Fibroblast of pulmonary artery (primary cell): Measurements from ENCODE around the gene KHDRBS2.

Experiments
- DNase-seq: peaks from one replicate; pipeline ENCODE4 v3.0.0-alpha.2; 2010; ENCODE audit warnings: low read depth
- H3K4me3 ChIP-seq: replicated peaks from 2 replicates; pipeline ENCODE4 v1.5.1; 2011; ENCODE audit warnings: low read depth, mild to moderate bottlenecking, control low read depth, low read length, moderate library complexity
- CTCF ChIP-seq: IDR thresholded peaks from 2 replicates; pipeline ENCODE4 v1.5.1; 2011; ENCODE audit warnings: mild to moderate bottlenecking, control low read depth, low read length, inconsistent platforms; ENCODE audit errors: missing control alignments

Gene KHDRBS2

DNA sequence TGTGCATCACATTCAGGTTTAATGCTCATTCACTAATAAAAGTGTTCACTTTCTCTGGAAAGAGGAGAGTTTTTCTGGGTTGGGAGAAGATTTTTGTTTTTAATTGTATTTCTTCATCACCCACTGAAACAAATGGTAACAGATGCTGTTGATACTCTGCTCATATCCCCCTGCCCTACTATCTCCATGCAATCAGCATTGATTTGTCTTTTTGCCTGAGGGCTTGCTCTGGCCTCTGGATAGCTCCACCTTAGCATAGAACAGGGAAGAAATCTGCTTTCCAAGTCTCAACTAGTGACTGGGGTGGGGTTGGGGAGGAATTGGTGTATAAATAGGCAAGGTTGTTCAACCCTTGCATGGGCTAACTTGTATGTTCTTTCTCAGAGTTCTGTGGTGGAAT lies 296.4 kb downstream of the KHDRBS2 start:
- no peak for TF ChIP-seq CTCF
- DNase-seq = no peak
- H3K4me3 ChIP-seq = no peak overlapping the region

DNA sequence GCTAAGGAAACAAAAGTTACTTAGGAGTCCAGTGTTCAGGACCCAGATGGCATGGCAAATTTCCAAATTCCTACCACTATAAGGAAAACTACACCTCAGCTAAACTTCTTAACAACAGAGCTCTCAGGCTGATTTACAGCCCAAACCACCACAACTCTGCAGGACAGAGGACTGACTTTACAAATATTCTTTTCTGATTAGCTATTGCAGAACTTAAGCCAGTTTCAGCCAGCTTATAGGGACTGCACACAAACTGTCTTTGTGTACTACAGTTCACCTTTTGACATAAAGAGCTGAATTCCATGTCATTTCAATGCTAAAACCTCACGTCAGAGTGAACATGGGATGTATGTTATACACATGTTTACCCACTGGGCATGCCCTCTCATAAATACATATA lies 305.4 kb downstream of the KHDRBS2 start:
- no peak for DNase-seq
- H3K4me3 ChIP-seq = no peak overlapping the region
- no peak for TF ChIP-seq CTCF

- TF ChIP-seq CTCF = no peak
- no peak for DNase-seq
- H3K4me3 ChIP-seq = no peak overlapping the region
These were observed 308.1 kb downstream of the KHDRBS2 start for GRCh38 chr6:61977947-61978346.

DNA sequence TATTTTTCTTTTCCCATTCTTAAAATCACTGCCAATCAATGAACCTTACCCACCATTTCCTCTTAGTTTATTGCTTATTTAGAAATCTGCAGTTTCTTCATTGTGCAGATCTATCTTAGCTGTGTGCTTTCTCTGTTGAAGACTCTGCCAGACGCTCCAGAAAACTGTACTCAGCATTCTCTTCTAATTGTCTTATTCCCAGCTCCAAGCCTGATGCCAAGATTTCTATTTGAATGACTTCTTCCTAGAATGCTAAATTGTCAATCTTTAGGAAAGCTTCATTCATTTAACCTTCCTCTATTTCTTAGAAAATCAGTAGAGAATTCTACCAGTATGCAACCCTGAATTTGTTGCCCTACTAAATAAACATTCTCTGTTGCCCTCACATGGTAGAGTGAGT lies 308.9 kb downstream of the KHDRBS2 start:
- H3K4me3 ChIP-seq = no peak overlapping the region
- no peak for TF ChIP-seq CTCF
- DNase-seq = no peak

- no peak overlapping the region for H3K4me3 ChIP-seq
- TF ChIP-seq CTCF = no peak
- DNase-seq = no peak
These were observed 326.8 kb downstream of the KHDRBS2 start for GRCh38 chr6:61959196-61959595.

DNA sequence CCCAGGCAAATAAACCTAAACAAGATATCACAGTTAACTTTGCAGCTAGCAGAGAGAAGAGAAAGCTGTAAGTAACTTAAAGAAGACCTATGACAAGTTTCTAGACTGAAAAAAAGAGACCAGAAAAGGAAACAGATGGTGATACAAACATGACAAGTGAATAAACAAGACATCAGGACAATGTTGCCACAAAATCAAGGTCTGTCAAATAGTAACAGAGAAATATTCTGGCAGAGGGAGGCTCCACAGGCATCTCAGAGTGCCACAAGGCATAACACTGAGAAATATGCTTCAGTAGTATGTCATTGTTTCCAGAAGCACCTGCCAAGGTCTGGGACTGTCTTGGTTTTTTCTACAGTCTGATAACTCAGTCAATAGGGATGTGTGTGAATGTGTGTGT lies 332.2 kb downstream of the KHDRBS2 start:
- no peak overlapping the region for H3K4me3 ChIP-seq
- no peak for TF ChIP-seq CTCF
- DNase-seq = no peak

- DNase-seq = no peak
- no peak for TF ChIP-seq CTCF
- H3K4me3 ChIP-seq = no peak overlapping the region
These were observed 334.4 kb downstream of the KHDRBS2 start for GRCh38 chr6:61951586-61951985.
